IPS DF 6.9 (cell line): ENCODE results near the gene NEURL3.

ENCODE experiments used
- DNase-seq: peaks from one replicate; pipeline ENCODE4 v3.0.0-alpha.2; 2013; ENCODE audit warnings: low read depth, low spot score
- H3K27ac ChIP-seq: one replicate; pipeline ENCODE4 v1.5.1; 2013; ENCODE audit warnings: low read length, control low read depth
- H3K27me3 ChIP-seq: 2 replicates; pipeline ENCODE4 v1.6.1; 2013; ENCODE audit warnings: mild to moderate bottlenecking, low read length; ENCODE audit not compliant: control insufficient read depth, insufficient read depth
- H3K36me3 ChIP-seq: 2 replicates; pipeline ENCODE4 v1.6.1; 2013; ENCODE audit warnings: low read length; ENCODE audit not compliant: control insufficient read depth, insufficient read depth
- H3K4me1 ChIP-seq: 2 replicates; pipeline ENCODE4 v1.6.1; 2013; ENCODE audit warnings: low read length; ENCODE audit not compliant: control insufficient read depth, insufficient read depth
- H3K4me3 ChIP-seq: 2 replicates; pipeline ENCODE4 v1.5.1; 2013; ENCODE audit warnings: mild to moderate bottlenecking, low read length
- H3K9me3 ChIP-seq: 2 replicates; pipeline ENCODE4 v1.6.1; 2013; ENCODE audit warnings: low read length, inconsistent platforms; ENCODE audit not compliant: control insufficient read depth, insufficient read depth
- WGBS: extraction: QIAGEN DNeasy Blood & Tissue Kit; methylation state at CpG from one replicate; pipeline ENCODE4 v1.1.7; 2013; ENCODE audit warnings: mixed read lengths, missing lambda C conversion rate; ENCODE audit not compliant: insufficient read length, insufficient coverage; 5-methylcytosine and 5-hydroxymethylcytosine counted together

The NEURL3 gene

GRCh38 chr2:96549466-96549785, 44.3 kb upstream of the NEURL3 start:
- Histone ChIP-seq H3K4me1 (peaks cover 3% of the 10 kb centered on the region; the same call in 1 of the 2 replicates), H3K9me3 (no peaks in the 10 kb centered on the region), H3K4me3 (no peak overlapping the region), H3K27ac (no peak overlapping the region), H3K36me3 (peaks cover 2% of the 10 kb centered on the region; the same call in 1 of the 2 replicates), H3K27me3 (no peaks in the 10 kb centered on the region)
- no peak for DNase-seq
- WGBS: no CpG with 5 or more reads among the region's 4 CpGs

- Histone ChIP-seq H3K27ac (no peak overlapping the region), H3K4me3 (no peak overlapping the region), H3K27me3 (no peaks in the 10 kb centered on the region), H3K9me3 (no peaks in the 10 kb centered on the region), H3K4me1 (peaks cover 3% of the 10 kb centered on the region; the same call in 1 of the 2 replicates), H3K36me3 (peaks cover 2% of the 10 kb centered on the region; the same call in 1 of the 2 replicates)
- DNase-seq: no peak
- WGBS: no CpG with 5 or more reads among the region's 24 CpGs
These were observed 43.7 kb upstream of the NEURL3 start for GRCh38 chr2:96548558-96549465.

- Histone ChIP-seq H3K27me3 (no peaks in the 10 kb centered on the region), H3K27ac (no peak overlapping the region), H3K4me1 (peaks cover 3% of the 10 kb centered on the region; the same call in 1 of the 2 replicates), H3K9me3 (no peaks in the 10 kb centered on the region), H3K36me3 (peaks cover 2% of the 10 kb centered on the region; the same call in 1 of the 2 replicates), H3K4me3 (no peak overlapping the region)
- no CpG with 5 or more reads among the region's 6 CpGs for WGBS
- no peak for DNase-seq
These were observed 42.6 kb upstream of the NEURL3 start for GRCh38 chr2:96547731-96548171.

GRCh38 chr2:96547203-96547641, 42.1 kb upstream of the NEURL3 start:
- Histone ChIP-seq H3K4me1 (peaks cover 3% of the 10 kb centered on the region; the same call in 1 of the 2 replicates), H3K9me3 (no peaks in the 10 kb centered on the region), H3K4me3 (no peak overlapping the region), H3K27me3 (no peaks in the 10 kb centered on the region), H3K36me3 (peaks cover 2% of the 10 kb centered on the region; the same call in 1 of the 2 replicates), H3K27ac (no peak overlapping the region)
- no peak for DNase-seq
- WGBS: no CpG with 5 or more reads among the region's 7 CpGs

- Histone ChIP-seq H3K27ac (no peak overlapping the region), H3K4me1 (peaks cover 3% of the 10 kb centered on the region; the same call in 1 of the 2 replicates), H3K27me3 (no peaks in the 10 kb centered on the region), H3K9me3 (no peaks in the 10 kb centered on the region), H3K36me3 (no peaks in the 10 kb centered on the region; the same call in 1 of the 2 replicates), H3K4me3 (no peak overlapping the region)
- DNase-seq: no peak
- WGBS: no CpG with 5 or more reads among the region's 8 CpGs
These were observed 41.6 kb upstream of the NEURL3 start for GRCh38 chr2:96546797-96547196.

GRCh38 chr2:96546321-96546720, 41.2 kb upstream of the NEURL3 start:
- WGBS: no CpG with 5 or more reads among the region's 5 CpGs

GRCh38 chr2:96542357-96542977, 37.3 kb upstream of the NEURL3 start:
- H3K4me1 ChIP-seq: peaks cover 19% of the 10 kb centered on the region
- no CpG with 5 or more reads among the region's 8 CpGs for WGBS
- no peaks in the 10 kb centered on the region for H3K36me3 ChIP-seq
- H3K9me3 ChIP-seq: no peaks in the 10 kb centered on the region
- H3K27me3 ChIP-seq: peaks cover 17% of the 10 kb centered on the region
- no peak for DNase-seq
- no peak overlapping the region for H3K4me3 ChIP-seq
- H3K27ac ChIP-seq: no peak overlapping the region

More at GRCh38 chr2:96546321-96546720, 41.2 kb upstream of the NEURL3 start:
- Histone ChIP-seq H3K27ac (no peak overlapping the region), H3K9me3 (no peaks in the 10 kb centered on the region), H3K4me1 (peaks cover 3% of the 10 kb centered on the region; the same call in 1 of the 2 replicates), H3K4me3 (no peak overlapping the region), H3K36me3 (no peaks in the 10 kb centered on the region), H3K27me3 (no peaks in the 10 kb centered on the region)
- DNase-seq: no peak

- H3K36me3 ChIP-seq: no peaks in the 10 kb centered on the region
- no CpG with 5 or more reads among the region's 4 CpGs for WGBS
- H3K4me1 ChIP-seq: peaks cover 19% of the 10 kb centered on the region
- peaks cover 20% of the 10 kb centered on the region for H3K27me3 ChIP-seq
- H3K9me3 ChIP-seq: no peaks in the 10 kb centered on the region
- H3K27ac ChIP-seq: no peak overlapping the region
- H3K4me3 ChIP-seq: no peak overlapping the region
- no peak for DNase-seq
These were observed 36.4 kb upstream of the NEURL3 start for GRCh38 chr2:96541398-96542152.

- peaks cover 20% of the 10 kb centered on the region for H3K27me3 ChIP-seq
- no peaks in the 10 kb centered on the region for H3K36me3 ChIP-seq
- peaks cover 19% of the 10 kb centered on the region for H3K4me1 ChIP-seq
- H3K9me3 ChIP-seq: no peaks in the 10 kb centered on the region
- H3K27ac ChIP-seq: no peak overlapping the region
- WGBS: no CpG with 5 or more reads among the region's 5 CpGs
- H3K4me3 ChIP-seq: no peak overlapping the region
- DNase-seq: no peak
These were observed 35.0 kb upstream of the NEURL3 start for GRCh38 chr2:96540136-96540535.
